Measurements from ENCODE around the gene CYFIP1. TPM values are rescaled to one million over a fixed set of nuclear protein-coding genes. Genes with fewer than 3 reads are reported as not detected.

The CYFIP1 gene
- total and polyA plus RNA-seq, 9 of the 15 experiments (the other 6 are each of a cell fraction or from before 2014, with no cell fraction given): 3.8 to 59.8 (median 28.3) TPM

DNA sequence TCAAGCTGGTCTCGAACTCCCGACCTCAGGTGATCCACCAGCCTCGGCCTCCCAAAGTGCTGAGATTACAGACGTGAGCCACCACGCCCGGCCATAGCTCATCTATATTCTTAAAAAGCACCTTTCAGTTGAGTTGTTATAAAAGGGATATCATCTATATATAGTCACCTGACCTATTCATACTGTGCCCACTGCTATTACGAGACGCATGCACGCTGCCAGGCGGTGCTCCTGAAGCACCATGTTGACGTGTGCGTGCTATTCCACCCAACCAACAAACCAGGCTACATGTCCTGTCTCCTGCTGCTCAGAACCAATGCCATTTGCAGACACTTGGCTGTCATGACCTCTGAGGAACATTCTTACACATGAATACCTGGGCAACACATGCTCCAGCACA, 17.6 kb downstream of the CYFIP1 start:
- H3K36me3 ChIP-seq (ENCODE audit: control insufficient read depth, insufficient read depth, low read length): no peaks in the 10 kb centered on the region
- no peak overlapping the region for H3K4me3 ChIP-seq
- in situ Hi-C loops (cut with MboI): no loop called here
- no TSS peak for BruUV-seq (replicated peaks)
- ChIA-PET POLR2A (interaction anchor here (0.7 kb wide), 1 partner anchor 98 kb away, joined by 3 read pairs; no protein-coding TSS in a partner anchor), CTCF (ENCODE audit: low intra/inter-chr PET ratio) (no interaction called here)
- no peaks in the 10 kb centered on the region for H3K9me3 ChIP-seq (replicated peaks; ENCODE audit: control insufficient read depth, insufficient read depth, low read depth, low read length)
- H3K4me2 ChIP-seq (ENCODE audit: insufficient read depth, low read length): no peak overlapping the region
- intact Hi-C loops (cut with micrococcal nuclease): no loop called here
- 89% methylated on average over 12 of the region's 12 CpGs for WGBS (ENCODE audit: insufficient coverage, low coverage, missing lambda C conversion rate)
- ATAC-seq: no peak
- no peak overlapping the region for H2AFZ ChIP-seq (ENCODE audit: low read depth, low read length)
- peaks cover 7% of the 10 kb centered on the region for H3K9me1 ChIP-seq (ENCODE audit: control insufficient read depth, insufficient read depth, low read length)
- H3K79me2 ChIP-seq (ENCODE audit: control insufficient read depth, insufficient read depth, low read length): peaks cover 5% of the 10 kb centered on the region
- no peak overlapping the region for H3K9ac ChIP-seq (ENCODE audit: insufficient read depth in 1 of 2, low read depth in 2 of 2, low read length in 2 of 2)
- no peak for TF ChIP-seq GABPB1 (CRISPR knock-in tag; IDR thresholded peaks at IDR 0.05)
- no peak for TF ChIP-seq DACH1 (IDR thresholded peaks at IDR 0.05; ENCODE audit: partially characterized antibody)
- TF ChIP-seq ARID2 (IDR thresholded peaks at IDR 0.05): no peak
- TF ChIP-seq SPI1 (IDR thresholded peaks at IDR 0.05; ENCODE audit: borderline replicate concordance, low read depth, low read length): no peak
- TF ChIP-seq, protein P1, sequence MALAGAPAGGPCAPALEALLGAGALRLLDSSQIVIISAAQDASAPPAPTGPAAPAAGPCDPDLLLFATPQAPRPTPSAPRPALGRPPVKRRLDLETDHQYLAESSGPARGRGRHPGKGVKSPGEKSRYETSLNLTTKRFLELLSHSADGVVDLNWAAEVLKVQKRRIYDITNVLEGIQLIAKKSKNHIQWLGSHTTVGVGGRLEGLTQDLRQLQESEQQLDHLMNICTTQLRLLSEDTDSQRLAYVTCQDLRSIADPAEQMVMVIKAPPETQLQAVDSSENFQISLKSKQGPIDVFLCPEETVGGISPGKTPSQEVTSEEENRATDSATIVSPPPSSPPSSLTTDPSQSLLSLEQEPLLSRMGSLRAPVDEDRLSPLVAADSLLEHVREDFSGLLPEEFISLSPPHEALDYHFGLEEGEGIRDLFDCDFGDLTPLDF (CRISPR knock-in tag; IDR thresholded peaks at IDR 0.05): no peak
- H4K20me1 ChIP-seq (replicated peaks; ENCODE audit: control insufficient read depth, insufficient read depth, low read length): no peaks in the 10 kb centered on the region; the same call in 1 of the 2 replicates
- no peak overlapping the region for H3K27ac ChIP-seq (ENCODE audit: extremely low read depth, low read depth, low read length)
- FAIRE-seq: no peak
- no peak for DNase-seq (ENCODE audit: extremely low read depth in 1 of 4, low spot score in 3 of 4)
- H3K4me1 ChIP-seq (replicated peaks in 1 of 2; ENCODE audit: control insufficient read depth in 2 of 2, insufficient read depth in 2 of 2, low read length in 2 of 2): peaks cover 0 to 15% of the 10 kb centered on the region in 2 experiments; a peak in 2 of 5 replicates
- no peaks in the 10 kb centered on the region; a peak in 1 of 5 replicates for H3K27me3 ChIP-seq (ENCODE audit: control insufficient read depth in 2 of 2, insufficient read depth in 2 of 2, low read length in 2 of 2)

Measured in K562 (cell line).